Measurements from ENCODE around the gene LRRC2.

The LRRC2 gene

GRCh38 chr3:46492890-46493547 lies 73.1 kb downstream of the LRRC2 start:
- no peaks in the 10 kb centered on the region for H3K36me3 ChIP-seq (ENCODE audit: insufficient read depth, low read length)
- ATAC-seq (ENCODE audit: insufficient read depth, low read depth), result no peak
- H3K79me2 ChIP-seq (ENCODE audit: insufficient read depth, low read length), result no peaks in the 10 kb centered on the region
- H3K9ac ChIP-seq (ENCODE audit: low read depth, low read length), result no peak overlapping the region
- no peak overlapping the region for H3K4me2 ChIP-seq (ENCODE audit: insufficient read depth, low read length)
- no peak for DNase-seq
- H4K20me1 ChIP-seq (ENCODE audit: insufficient read depth, low read length), result no peaks in the 10 kb centered on the region
- H3K27me3 ChIP-seq (ENCODE audit: insufficient read depth, low read length, poor library complexity), result no peaks in the 10 kb centered on the region
- no peak overlapping the region for H3K27ac ChIP-seq (ENCODE audit: low read length)
- no peak overlapping the region for H2AFZ ChIP-seq (ENCODE audit: low read depth, low read length)
- no peak overlapping the region for H3K4me3 ChIP-seq (ENCODE audit: low read depth in 1 of 2, low read length in 2 of 2)
- no peaks in the 10 kb centered on the region for H3K9me3 ChIP-seq (ENCODE audit: insufficient read depth, low read length, severe bottlenecking)
- TF ChIP-seq, protein P1, sequence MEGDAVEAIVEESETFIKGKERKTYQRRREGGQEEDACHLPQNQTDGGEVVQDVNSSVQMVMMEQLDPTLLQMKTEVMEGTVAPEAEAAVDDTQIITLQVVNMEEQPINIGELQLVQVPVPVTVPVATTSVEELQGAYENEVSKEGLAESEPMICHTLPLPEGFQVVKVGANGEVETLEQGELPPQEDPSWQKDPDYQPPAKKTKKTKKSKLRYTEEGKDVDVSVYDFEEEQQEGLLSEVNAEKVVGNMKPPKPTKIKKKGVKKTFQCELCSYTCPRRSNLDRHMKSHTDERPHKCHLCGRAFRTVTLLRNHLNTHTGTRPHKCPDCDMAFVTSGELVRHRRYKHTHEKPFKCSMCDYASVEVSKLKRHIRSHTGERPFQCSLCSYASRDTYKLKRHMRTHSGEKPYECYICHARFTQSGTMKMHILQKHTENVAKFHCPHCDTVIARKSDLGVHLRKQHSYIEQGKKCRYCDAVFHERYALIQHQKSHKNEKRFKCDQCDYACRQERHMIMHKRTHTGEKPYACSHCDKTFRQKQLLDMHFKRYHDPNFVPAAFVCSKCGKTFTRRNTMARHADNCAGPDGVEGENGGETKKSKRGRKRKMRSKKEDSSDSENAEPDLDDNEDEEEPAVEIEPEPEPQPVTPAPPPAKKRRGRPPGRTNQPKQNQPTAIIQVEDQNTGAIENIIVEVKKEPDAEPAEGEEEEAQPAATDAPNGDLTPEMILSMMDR (IDR thresholded peaks at IDR 0.05; ENCODE audit: borderline replicate concordance, extremely low read depth, low read length, poor library complexity, severe bottlenecking), result no peak
- TF ChIP-seq EZH2 (IDR thresholded peaks at IDR 0.05; ENCODE audit: borderline replicate concordance, low read depth, low read length, severe bottlenecking), result no peak
- H3K4me1 ChIP-seq (ENCODE audit: insufficient read depth, low read length), result peaks cover 57% of the 10 kb centered on the region

- Histone ChIP-seq H3K4me3 (ENCODE audit: low read depth in 1 of 2, low read length in 2 of 2) (no peak overlapping the region), H3K36me3 (ENCODE audit: insufficient read depth, low read length) (no peaks in the 10 kb centered on the region), H3K4me1 (ENCODE audit: insufficient read depth, low read length) (peaks cover 50% of the 10 kb centered on the region), H2AFZ (ENCODE audit: low read depth, low read length) (peak overlapping the region; percentile 14; the same call in 1 of the 2 replicates), H3K79me2 (ENCODE audit: insufficient read depth, low read length) (no peaks in the 10 kb centered on the region), H3K4me2 (ENCODE audit: insufficient read depth, low read length) (no peak overlapping the region; the same call in 1 of the 2 replicates), H3K27ac (ENCODE audit: low read length) (peak overlapping the region; percentile 1), H4K20me1 (ENCODE audit: insufficient read depth, low read length) (no peaks in the 10 kb centered on the region), H3K9me3 (ENCODE audit: insufficient read depth, low read length, severe bottlenecking) (no peaks in the 10 kb centered on the region), H3K9ac (ENCODE audit: low read depth, low read length) (no peak overlapping the region), H3K27me3 (ENCODE audit: insufficient read depth, low read length, poor library complexity) (no peaks in the 10 kb centered on the region)
- no peak for DNase-seq
- TF ChIP-seq EZH2 (IDR thresholded peaks at IDR 0.05; ENCODE audit: borderline replicate concordance, low read depth, low read length, severe bottlenecking), result no peak
- TF ChIP-seq, protein P1 (IDR thresholded peaks at IDR 0.05; ENCODE audit: borderline replicate concordance, extremely low read depth, low read length, poor library complexity, severe bottlenecking), result no peak
- ATAC-seq (ENCODE audit: insufficient read depth, low read depth), result no peak
Measured at GRCh38 chr3:46491089-46492070, 74.7 kb downstream of the LRRC2 start.

DNA sequence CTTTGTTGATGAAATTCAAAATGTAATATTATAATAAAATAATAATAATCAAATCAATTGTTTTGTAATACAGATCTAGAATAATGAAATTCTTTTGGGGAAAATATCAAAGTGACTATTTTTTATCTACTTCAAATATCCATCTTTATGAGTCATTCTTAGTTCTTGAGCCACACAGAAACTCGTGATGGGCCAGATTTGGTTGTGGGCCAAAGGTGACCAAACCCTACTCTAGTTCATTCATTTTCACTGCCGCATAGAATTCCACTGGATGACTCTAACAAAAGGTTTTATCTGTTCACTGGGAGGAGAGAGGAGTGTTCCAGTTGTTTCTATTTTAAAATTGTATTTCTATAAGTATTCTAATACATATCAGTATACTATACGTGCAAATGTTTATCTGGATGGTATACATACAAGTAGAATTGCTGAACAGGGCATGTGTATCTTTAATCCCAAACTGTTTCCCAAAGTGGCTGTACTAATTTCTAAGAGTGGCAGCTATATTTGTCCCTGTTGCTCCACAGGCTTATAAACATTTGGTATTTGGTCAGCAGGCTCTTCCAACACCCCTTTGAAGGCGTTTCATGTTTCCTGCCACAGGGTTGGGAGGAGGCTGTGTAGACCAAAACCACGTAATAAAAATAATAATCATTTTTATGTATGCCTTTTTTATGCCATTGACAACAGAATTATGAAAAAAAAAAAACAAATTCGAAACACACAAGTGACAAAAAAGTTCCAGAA lies 75.6 kb downstream of the LRRC2 start:
- H3K9me3 ChIP-seq (ENCODE audit: insufficient read depth, low read length, severe bottlenecking), result no peaks in the 10 kb centered on the region
- no peak overlapping the region for H3K9ac ChIP-seq (ENCODE audit: low read depth, low read length)
- H3K4me2 ChIP-seq (ENCODE audit: insufficient read depth, low read length), result no peak overlapping the region
- H2AFZ ChIP-seq (ENCODE audit: low read depth, low read length), result no peak overlapping the region
- TF ChIP-seq EZH2 (IDR thresholded peaks at IDR 0.05; ENCODE audit: borderline replicate concordance, low read depth, low read length, severe bottlenecking), result no peak
- TF ChIP-seq, protein P1 (IDR thresholded peaks at IDR 0.05; ENCODE audit: borderline replicate concordance, extremely low read depth, low read length, poor library complexity, severe bottlenecking), result no peak
- ATAC-seq (ENCODE audit: insufficient read depth, low read depth) (no peak), DNase-seq (no peak)
- peak overlapping the region; percentile 1; the same call in 1 of the 2 replicates for H3K27ac ChIP-seq (ENCODE audit: low read length)
- H3K36me3 ChIP-seq (ENCODE audit: insufficient read depth, low read length), result no peaks in the 10 kb centered on the region
- H3K4me3 ChIP-seq (ENCODE audit: low read depth in 1 of 2, low read length in 2 of 2), result no peak overlapping the region
- no peaks in the 10 kb centered on the region for H3K79me2 ChIP-seq (ENCODE audit: insufficient read depth, low read length)
- peaks cover 46% of the 10 kb centered on the region for H3K4me1 ChIP-seq (ENCODE audit: insufficient read depth, low read length)
- H4K20me1 ChIP-seq (ENCODE audit: insufficient read depth, low read length), result no peaks in the 10 kb centered on the region
- H3K27me3 ChIP-seq (ENCODE audit: insufficient read depth, low read length, poor library complexity), result no peaks in the 10 kb centered on the region

Data from DND-41 (cell line).